Suprapubic skin (tissue), 4 donors: ENCODE results near the gene HERC3.

Experiments
- CTCF ChIP-seq, 2 donors: fragments of 200-600 bp in 1 of 2; fragments of 450-650 bp in 1 of 2; sonication (generic) in 1 of 2; IDR thresholded peaks; one replicate each; pipeline ENCODE4 v1.5.1; 2016 to 2019; ENCODE audit warnings: antibody characterized with exemption in 2 of 2, mild to moderate bottlenecking in 1 of 2, moderate library complexity in 1 of 2
- POLR2A ChIP-seq, 2 donors: fragments of 450-650 bp; IDR thresholded peaks; one replicate each; pipeline ENCODE4 v1.6.1; 2017; ENCODE audit warnings: antibody characterized with exemption in 2 of 2, mild to moderate bottlenecking in 2 of 2, moderate library complexity in 2 of 2
- POLR2AphosphoS5 ChIP-seq, 3 donors: sonication (generic); formaldehyde crosslinking; IDR thresholded peaks; one replicate each; pipeline ENCODE4 v1.6.1; 2017; ENCODE audit warnings: antibody characterized with exemption in 3 of 3

- TF ChIP-seq POLR2A (IDR thresholded peaks at IDR 0.05): no peak
- TF ChIP-seq CTCF (IDR thresholded peaks at IDR 0.05): no peak
- TF ChIP-seq POLR2AphosphoS5 (IDR thresholded peaks at IDR 0.05): no peak
Measured at GRCh38 chr4:88646528-88647280, 54.4 kb downstream of the HERC3 start.
